ENCODE measurements around the gene BBOF1.
"Not testable (repeated sequence)": the region's sequence is repeated elsewhere in the genome, so short reads cannot be mapped to it uniquely, and the experiment has no call there.

BBOF1 gene

GRCh38 chr14:73995977-73996378, 23.2 kb upstream of the BBOF1 start:
- TF ChIP-seq CTCF (conservative IDR thresholded peaks at IDR 0.05) = no peak
- H3K27ac ChIP-seq = no peak overlapping the region

DNA sequence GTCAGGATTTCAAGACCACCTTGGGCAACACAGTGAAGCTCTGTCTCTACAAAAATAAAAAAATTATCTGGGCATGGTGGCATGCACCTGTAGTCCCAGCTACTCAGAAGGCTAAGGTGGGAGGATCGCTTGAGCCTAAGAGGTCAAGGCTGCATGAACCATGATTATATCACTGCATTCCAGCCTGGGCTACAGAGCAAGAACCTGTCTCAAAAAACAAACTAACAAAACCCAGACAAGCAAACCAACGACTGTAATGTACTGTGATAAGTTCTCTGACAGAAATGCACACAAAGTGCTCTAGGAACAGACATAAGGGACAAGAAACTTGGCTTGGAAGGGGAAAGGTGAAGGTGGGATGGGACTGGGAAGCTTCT, 22.4 kb upstream of the BBOF1 start:
- peak overlapping the region; percentile 51 for H3K27ac ChIP-seq
- TF ChIP-seq CTCF (conservative IDR thresholded peaks at IDR 0.05) = no peak

DNA sequence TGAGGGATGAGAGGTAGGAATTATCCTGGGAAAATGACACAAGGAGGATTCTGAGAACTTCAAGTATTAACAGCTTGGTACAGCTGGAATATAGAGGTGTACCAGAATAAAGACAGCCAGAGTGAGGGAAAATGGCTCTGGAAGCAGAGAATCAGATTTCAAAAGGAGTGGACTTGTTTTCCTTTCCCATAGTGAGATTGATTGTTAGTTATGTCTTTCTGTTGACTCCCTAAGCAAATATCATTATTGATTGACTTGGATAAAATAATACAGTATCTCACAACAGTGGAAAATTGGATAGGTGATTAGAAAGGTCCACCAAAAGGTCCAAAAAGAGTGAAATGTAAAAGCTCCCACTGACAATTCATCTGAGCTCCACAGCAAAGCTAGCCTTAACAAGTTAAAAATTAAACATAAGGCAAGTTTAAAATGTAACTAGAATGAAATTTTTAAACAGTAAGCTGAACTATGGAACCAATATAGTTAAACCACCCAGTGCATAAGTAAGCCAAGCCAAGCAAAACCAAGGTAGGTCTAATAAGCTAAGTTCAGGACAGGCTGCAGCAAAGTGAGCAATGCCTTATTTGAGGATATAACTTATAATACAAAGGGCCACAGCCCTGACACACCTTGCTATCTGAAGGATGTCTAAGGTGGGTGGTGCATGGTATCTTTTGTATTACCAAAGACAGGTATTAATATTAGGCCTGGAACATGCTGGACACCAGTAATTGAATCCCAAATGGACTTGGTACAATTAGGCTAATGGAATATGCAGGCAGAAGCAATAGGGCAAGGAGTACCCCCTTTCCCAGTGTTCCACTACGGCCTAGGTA, 21.8 kb upstream of the BBOF1 start:
- H3K27ac ChIP-seq = peak overlapping the region; percentile 51
- no peak for TF ChIP-seq CTCF (conservative IDR thresholded peaks at IDR 0.05)

- H3K27ac ChIP-seq = peak overlapping the region; percentile 51
Observed at GRCh38 chr14:73997944-73998447, 21.2 kb upstream of the BBOF1 start.

DNA sequence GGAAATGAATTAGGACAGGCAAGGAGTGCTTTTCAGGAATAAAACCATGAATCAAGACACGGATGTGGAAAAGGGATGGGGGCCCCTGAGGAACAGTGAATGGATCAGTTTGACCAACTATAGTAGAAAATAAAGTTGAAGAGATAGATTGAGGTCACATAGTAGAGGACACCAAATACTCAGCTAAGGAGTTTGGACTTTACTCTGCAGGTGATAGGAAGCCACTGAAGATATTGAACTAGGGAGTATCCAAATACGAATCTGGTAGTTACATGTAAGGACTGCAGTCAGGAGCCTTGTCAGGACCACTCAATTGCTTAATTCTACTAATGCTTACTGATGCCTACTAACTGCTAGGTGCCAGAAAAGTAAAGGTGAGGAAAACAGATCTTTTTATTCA, 20.4 kb upstream of the BBOF1 start:
- no peak for TF ChIP-seq CTCF (conservative IDR thresholded peaks at IDR 0.05)
- H3K27ac ChIP-seq = peak overlapping the region; percentile 51

More at GRCh38 chr14:73997944-73998447, 21.2 kb upstream of the BBOF1 start:
- no peak for TF ChIP-seq CTCF (conservative IDR thresholded peaks at IDR 0.05)

GRCh38 chr14:74005664-74006063, 13.5 kb upstream of the BBOF1 start:
- not testable (repeated sequence) for H3K27ac ChIP-seq

- no peak for TF ChIP-seq CTCF (conservative IDR thresholded peaks at IDR 0.05)
- no peak overlapping the region for H3K27ac ChIP-seq
Observed at GRCh38 chr14:74008843-74009499, 10.2 kb upstream of the BBOF1 start.

GRCh38 chr14:74014299-74014698, 4.8 kb upstream of the BBOF1 start:
- no peak for TF ChIP-seq CTCF (conservative IDR thresholded peaks at IDR 0.05)
- no peak overlapping the region for H3K27ac ChIP-seq

All from VCaP (cell line).